ENCODE data around the gene PARD3B.

PARD3B gene

GRCh38 chr2:205650450-205650849 is 1105.2 kb downstream of the PARD3B start:
- H3K4me3 ChIP-seq (ENCODE audit: low read length): no peak overlapping the region
- DNase-seq (ENCODE audit: low read depth): no peak
- no peak for TF ChIP-seq CTCF (conservative IDR thresholded peaks at IDR 0.05; ENCODE audit: low read depth, low read length)

GRCh38 chr2:205650931-205651330 is 1105.7 kb downstream of the PARD3B start:
- no peak for DNase-seq (ENCODE audit: low read depth)
- no peak for TF ChIP-seq CTCF (conservative IDR thresholded peaks at IDR 0.05; ENCODE audit: low read depth, low read length)
- H3K4me3 ChIP-seq (ENCODE audit: low read length): no peak overlapping the region

GRCh38 chr2:205651719-205652118 is 1106.4 kb downstream of the PARD3B start:
- DNase-seq (ENCODE audit: low read depth): no peak
- no peak for TF ChIP-seq CTCF (conservative IDR thresholded peaks at IDR 0.05; ENCODE audit: low read depth, low read length)
- no peak overlapping the region for H3K4me3 ChIP-seq (ENCODE audit: low read length)

GRCh38 chr2:205654878-205655605 is 1109.8 kb downstream of the PARD3B start:
- H3K4me3 ChIP-seq (ENCODE audit: low read length): no peak overlapping the region
- no peak for TF ChIP-seq CTCF (conservative IDR thresholded peaks at IDR 0.05; ENCODE audit: low read depth, low read length)
- no peak for DNase-seq (ENCODE audit: low read depth)

- no peak overlapping the region for H3K4me3 ChIP-seq (ENCODE audit: low read length)
- TF ChIP-seq CTCF (conservative IDR thresholded peaks at IDR 0.05; ENCODE audit: low read depth, low read length): no peak
- DNase-seq (ENCODE audit: low read depth): no peak
Measured at GRCh38 chr2:205655779-205656456, 1110.6 kb downstream of the PARD3B start.

GRCh38 chr2:205656461-205656860 is 1111.2 kb downstream of the PARD3B start:
- TF ChIP-seq CTCF (conservative IDR thresholded peaks at IDR 0.05; ENCODE audit: low read depth, low read length): no peak
- DNase-seq (ENCODE audit: low read depth): no peak
- H3K4me3 ChIP-seq (ENCODE audit: low read length): no peak overlapping the region

- TF ChIP-seq CTCF (conservative IDR thresholded peaks at IDR 0.05; ENCODE audit: low read depth, low read length): no peak
- no peak overlapping the region for H3K4me3 ChIP-seq (ENCODE audit: low read length)
- DNase-seq (ENCODE audit: low read depth): no peak
Measured at GRCh38 chr2:205656941-205657340, 1111.7 kb downstream of the PARD3B start.

All from retinal pigment epithelial cell (primary cell).